CD14-positive monocyte (primary cell): ENCODE measurements around the gene TBX2. TPM values are rescaled to one million over a fixed set of nuclear protein-coding genes. Genes with fewer than 3 reads are reported as not detected.
A peak's percentile ranks its signal among the peaks of the same experiment; 100 is the strongest.
"Not testable (repeated sequence)": the region's sequence is repeated elsewhere in the genome, so short reads cannot be mapped to it uniquely, and the experiment has no call there.

ENCODE experiments used
- DNase-seq, 3 donors: peaks; one replicate each; pipeline ENCODE4 v3.0.0-alpha.2; 2011 to 2022
- H2AFZ ChIP-seq: 2 replicates; pipeline ENCODE4 v1.6.0; 2012; ENCODE audit warnings: mild to moderate bottlenecking, low read depth, low read length, inconsistent platforms; ENCODE audit not compliant: insufficient read depth, poor library complexity, severe bottlenecking
- H3K27ac ChIP-seq, 2 donors: 1 replicate in 1 of 2; 2 replicates in 1 of 2; pipeline ENCODE4 v1.5.1; 2012 to 2013; ENCODE audit warnings: low read length in 2 of 2, control low read depth in 1 of 2, inconsistent platforms in 1 of 2, low read depth in 1 of 2, mild to moderate bottlenecking in 1 of 2
- H3K27me3 ChIP-seq, 2 donors: one replicate each; pipeline versions ENCODE4 v1.6.0 to v1.6.1; 2011 to 2013; ENCODE audit warnings: low read length in 2 of 2; ENCODE audit not compliant: control insufficient read depth in 2 of 2, insufficient read depth in 2 of 2
- H3K36me3 ChIP-seq, 2 donors: replicated peaks in 1 of 2; 1 replicate in 1 of 2; 2 replicates in 1 of 2; pipeline versions ENCODE4 v1.5.1 to v1.6.1; 2012 to 2013; ENCODE audit warnings: low read length in 2 of 2, control low read depth in 1 of 2, inconsistent platforms in 1 of 2, mild to moderate bottlenecking in 1 of 2; ENCODE audit not compliant: insufficient read depth in 2 of 2, control insufficient read depth in 1 of 2
- H3K4me1 ChIP-seq, 2 donors: 1 replicate in 1 of 2; 2 replicates in 1 of 2; pipeline versions ENCODE4 v1.5.1 to v1.6.1; 2012 to 2013; ENCODE audit warnings: low read length in 2 of 2, control low read depth in 1 of 2, inconsistent platforms in 1 of 2, mild to moderate bottlenecking in 1 of 2, moderate library complexity in 1 of 2; ENCODE audit not compliant: insufficient read depth in 2 of 2, control insufficient read depth in 1 of 2
- H3K4me2 ChIP-seq: replicated peaks from 2 replicates; pipeline ENCODE3; 2012; ENCODE audit warnings: low read length, moderate library complexity, mild to moderate bottlenecking; ENCODE audit not compliant: poor library complexity, severe bottlenecking; ENCODE audit errors: extremely low read depth
- H3K4me3 ChIP-seq, 3 experiments: fragments of 200-600 bp in 1 of 3; sonication (generic) in 1 of 3; replicated peaks in 1 of 3; 1 replicate in 2 of 3; 2 replicates in 1 of 3; pipeline ENCODE4 v1.5.1; 2011 to 2013; ENCODE audit warnings: low read length in 3 of 3, mild to moderate bottlenecking in 3 of 3, control low read depth in 2 of 3, low read depth in 2 of 3, inconsistent platforms in 1 of 3, moderate library complexity in 1 of 3
- H3K79me2 ChIP-seq: 2 replicates; pipeline ENCODE4 v1.6.0; 2012; ENCODE audit warnings: mild to moderate bottlenecking, control low read depth, inconsistent platforms, low read length, moderate library complexity; ENCODE audit not compliant: insufficient read depth
- H3K9ac ChIP-seq: 2 replicates; pipeline ENCODE4 v1.6.0; 2017; ENCODE audit warnings: low read length, mild to moderate bottlenecking; ENCODE audit not compliant: insufficient read depth, poor library complexity, severe bottlenecking
- H3K9me3 ChIP-seq, 2 donors: replicated peaks in 1 of 2; 1 replicate in 1 of 2; 2 replicates in 1 of 2; pipeline versions ENCODE4 v1.5.1 to v1.6.1; 2012 to 2013; ENCODE audit warnings: low read length in 2 of 2, control low read depth in 1 of 2; ENCODE audit not compliant: control insufficient read depth in 1 of 2, insufficient read depth in 1 of 2
- H4K20me1 ChIP-seq: 2 replicates; pipeline ENCODE4 v1.6.0; 2012; ENCODE audit warnings: mild to moderate bottlenecking, low read length, control low read depth, moderate library complexity; ENCODE audit not compliant: insufficient read depth
- H3K27ac Mint-ChIP-seq, 7 donors: one replicate each; pipeline ENCODE4 v1.8.0; 2020; ENCODE audit warnings: mild to moderate bottlenecking in 7 of 7, mixed read lengths in 7 of 7, moderate library complexity in 6 of 7, inconsistent platforms in 2 of 7
- H3K27me3 Mint-ChIP-seq, 3 donors: one replicate each; pipeline ENCODE4 v1.8.0; 2021 to 2022; ENCODE audit warnings: low read depth in 3 of 3, mild to moderate bottlenecking in 3 of 3, mixed read lengths in 3 of 3, moderate library complexity in 3 of 3, inconsistent platforms in 1 of 3
- H3K36me3 Mint-ChIP-seq, 2 donors: one replicate each; pipeline ENCODE4 v1.8.0; 2020; ENCODE audit warnings: mixed read lengths in 2 of 2, inconsistent platforms in 1 of 2, mild to moderate bottlenecking in 1 of 2
- H3K4me1 Mint-ChIP-seq: one replicate; pipeline ENCODE4 v1.8.0; 2020; ENCODE audit warnings: mild to moderate bottlenecking, mixed read lengths
- H3K4me3 Mint-ChIP-seq, 2 donors: one replicate each; pipeline ENCODE4 v1.8.0; 2020; ENCODE audit warnings: mild to moderate bottlenecking in 2 of 2, mixed read lengths in 2 of 2, moderate library complexity in 1 of 2
- H3K9me3 Mint-ChIP-seq, 7 donors: one replicate each; pipeline ENCODE4 v1.8.0; 2020 to 2022; ENCODE audit warnings: mixed read lengths in 7 of 7, mild to moderate bottlenecking in 6 of 7, moderate library complexity in 6 of 7, inconsistent platforms in 2 of 7
- WGBS: methylation state at CpG from one replicate; pipeline ENCODE4 v1.1.5; 2013; ENCODE audit warnings: missing lambda C conversion rate; ENCODE audit not compliant: insufficient coverage; 5-methylcytosine and 5-hydroxymethylcytosine counted together
- intact Hi-C, 2 donors: fragments of 100-400 bp; cut with micrococcal nuclease; formaldehyde crosslinking; loops; one replicate each; pipeline versions ENCODE4 v1.15.0 to v1.15.1; 2023
- polyA plus RNA-seq, 3 donors: library from polyadenylated mRNA; depleted of rRNA in 1 of 3; unstranded in 2 of 3; stranded (reverse) in 1 of 3; fragments of 300-500 nt in 2 of 3; fragments of >200 nt in 1 of 3; fragmentation: Illumina TruSeq in 2 of 3; gene quantifications; 1 replicate in 2 of 3; 2 replicates in 1 of 3; pipeline ENCODE4 v1.2.3, GENCODE V29; 2012 to 2021
- TF ChIP-seq, protein P1 (sequence below): fragments of 200-600 bp; IDR thresholded peaks from one replicate; pipeline ENCODE4 v1.8.0; 2022; ENCODE audit warnings: antibody characterized with exemption, mild to moderate bottlenecking

TBX2 gene
- polyA plus RNA-seq, 3 donors, result 0.03 TPM; not detected in 2

DNA sequence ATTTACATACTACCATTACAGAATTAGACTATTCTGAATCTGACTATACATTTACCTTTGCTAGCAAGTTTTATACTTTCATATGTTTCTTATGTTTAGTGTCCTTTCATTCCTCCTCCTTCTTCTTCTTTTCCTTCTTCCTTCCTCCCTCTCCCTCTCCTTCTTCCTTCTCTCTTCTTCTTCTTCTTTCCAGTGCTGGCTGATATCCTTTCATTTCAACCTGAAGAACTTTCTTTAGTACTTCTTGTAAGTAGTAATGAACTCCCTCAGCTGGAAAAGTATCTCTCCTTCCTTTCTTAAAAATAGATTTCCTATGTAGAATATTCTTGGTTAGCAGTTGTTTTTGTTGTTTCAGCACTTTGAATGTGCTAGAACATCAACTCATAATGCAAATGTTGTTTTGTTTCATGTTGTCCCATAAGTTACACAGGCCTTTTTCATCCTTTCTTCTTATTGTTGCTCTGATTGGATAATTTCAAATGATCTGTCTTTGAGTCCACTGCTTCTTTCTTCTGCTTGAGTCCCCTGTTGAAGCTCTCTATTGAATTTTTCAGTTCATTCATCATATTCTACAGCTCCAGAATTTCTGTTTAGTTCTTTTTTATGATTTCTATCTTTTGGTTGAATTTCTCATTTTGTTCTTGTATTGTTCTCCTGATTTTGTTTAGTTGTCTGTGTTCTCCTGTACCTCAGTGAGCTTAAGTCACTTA, 37.5 kb downstream of the TBX2 start:
- Histone ChIP-seq H3K79me2 (no peaks in the 10 kb centered on the region), H3K9me3 (peaks cover 0 to 20% of the 10 kb centered on the region in 2 donors), H3K27ac (no peak overlapping the region), H4K20me1 (no peaks in the 10 kb centered on the region), H3K9ac (no peak overlapping the region), H3K27me3 (peaks cover 12 to 16% of the 10 kb centered on the region in 2 donors), H3K4me2 (no peak overlapping the region), H3K4me3 (no peak overlapping the region), H3K36me3 (no peaks in the 10 kb centered on the region), H3K4me1 (no peaks in the 10 kb centered on the region), H2AFZ (no peak overlapping the region)
- DNase-seq, result no peak
- Mint-ChIP-seq H3K27me3 (peaks cover 25 to 61% (median 41%) of the 10 kb centered on the region in 3 donors), H3K27ac (no peak overlapping the region), H3K36me3 (no peaks in the 10 kb centered on the region), H3K9me3 (peaks cover 4 to 24% (median 13%) of the 10 kb centered on the region in 7 donors), H3K4me1 (peaks cover 2% of the 10 kb centered on the region), H3K4me3 (peak overlapping the region in 1 of 2 donors; percentile 1)
- TF ChIP-seq, protein P1, sequence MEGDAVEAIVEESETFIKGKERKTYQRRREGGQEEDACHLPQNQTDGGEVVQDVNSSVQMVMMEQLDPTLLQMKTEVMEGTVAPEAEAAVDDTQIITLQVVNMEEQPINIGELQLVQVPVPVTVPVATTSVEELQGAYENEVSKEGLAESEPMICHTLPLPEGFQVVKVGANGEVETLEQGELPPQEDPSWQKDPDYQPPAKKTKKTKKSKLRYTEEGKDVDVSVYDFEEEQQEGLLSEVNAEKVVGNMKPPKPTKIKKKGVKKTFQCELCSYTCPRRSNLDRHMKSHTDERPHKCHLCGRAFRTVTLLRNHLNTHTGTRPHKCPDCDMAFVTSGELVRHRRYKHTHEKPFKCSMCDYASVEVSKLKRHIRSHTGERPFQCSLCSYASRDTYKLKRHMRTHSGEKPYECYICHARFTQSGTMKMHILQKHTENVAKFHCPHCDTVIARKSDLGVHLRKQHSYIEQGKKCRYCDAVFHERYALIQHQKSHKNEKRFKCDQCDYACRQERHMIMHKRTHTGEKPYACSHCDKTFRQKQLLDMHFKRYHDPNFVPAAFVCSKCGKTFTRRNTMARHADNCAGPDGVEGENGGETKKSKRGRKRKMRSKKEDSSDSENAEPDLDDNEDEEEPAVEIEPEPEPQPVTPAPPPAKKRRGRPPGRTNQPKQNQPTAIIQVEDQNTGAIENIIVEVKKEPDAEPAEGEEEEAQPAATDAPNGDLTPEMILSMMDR, result no peak
- intact Hi-C loops, result no loop called here

DNA sequence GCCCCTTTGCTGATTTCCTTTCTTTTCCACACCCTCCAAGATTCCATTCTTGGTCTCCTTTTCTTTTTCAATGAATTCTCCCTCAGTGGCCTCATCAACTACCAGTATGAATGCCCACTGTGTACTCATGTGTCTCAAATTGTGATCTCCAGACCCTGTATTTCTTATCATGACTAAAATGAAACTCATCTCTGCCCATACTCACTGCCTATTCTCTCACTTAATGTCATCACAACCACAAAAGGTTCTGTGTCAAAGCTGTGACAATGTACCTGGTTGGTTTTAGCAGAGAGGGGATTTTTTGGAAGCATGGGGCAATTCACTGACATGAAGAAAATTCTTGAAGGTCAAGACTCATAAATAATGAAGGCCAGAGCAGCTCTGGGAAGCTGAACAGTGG, 41.1 kb downstream of the TBX2 start:
- DNase-seq, result no peak
- Histone ChIP-seq H2AFZ (no peak overlapping the region), H3K4me2 (no peak overlapping the region), H3K4me1 (no peaks in the 10 kb centered on the region), H4K20me1 (no peaks in the 10 kb centered on the region), H3K36me3 (no peaks in the 10 kb centered on the region), H3K79me2 (no peaks in the 10 kb centered on the region), H3K27me3 (peaks cover 7 to 9% of the 10 kb centered on the region in 2 donors), H3K9me3 (peaks cover 0 to 20% of the 10 kb centered on the region in 2 donors), H3K4me3 (no peak overlapping the region), H3K27ac (no peak overlapping the region), H3K9ac (no peak overlapping the region)
- H3K36me3 Mint-ChIP-seq, result no peaks in the 10 kb centered on the region
- H3K4me1 Mint-ChIP-seq, result peaks cover 2% of the 10 kb centered on the region
- H3K9me3 Mint-ChIP-seq, result peaks cover 4 to 22% (median 10%) of the 10 kb centered on the region in 7 donors
- intact Hi-C loops, result no loop called here
- TF ChIP-seq, protein P1, result no peak
- H3K4me3 Mint-ChIP-seq, result no peak overlapping the region
- no peak overlapping the region for H3K27ac Mint-ChIP-seq
- H3K27me3 Mint-ChIP-seq, result peaks cover 22 to 54% (median 38%) of the 10 kb centered on the region in 3 donors

DNA sequence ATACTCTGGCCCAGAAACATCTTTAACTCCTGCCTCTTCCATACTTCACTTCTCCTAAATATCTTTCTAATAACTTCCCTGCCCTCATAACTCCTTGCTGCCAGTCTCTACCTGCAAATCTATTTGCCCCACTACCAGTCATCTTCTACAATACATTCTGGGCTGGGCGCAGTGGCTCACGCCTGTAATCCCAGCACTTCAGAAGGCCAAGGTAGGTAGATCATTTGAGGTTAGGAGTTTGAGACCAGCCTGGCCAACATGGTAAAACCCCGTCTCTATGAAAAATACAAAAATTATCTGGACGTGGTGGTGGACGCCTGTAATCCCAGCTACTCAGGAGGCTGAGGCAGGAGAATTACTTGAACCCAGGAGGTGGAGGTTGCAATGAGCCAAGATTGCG, 41.9 kb downstream of the TBX2 start:
- H4K20me1 ChIP-seq, H3K4me2 ChIP-seq, H3K27ac Mint-ChIP-seq, H3K9ac ChIP-seq, H3K27ac ChIP-seq, H3K4me3 ChIP-seq, H3K4me3 Mint-ChIP-seq, H3K4me1 ChIP-seq, H3K36me3 Mint-ChIP-seq, DNase-seq, intact Hi-C loops, H3K36me3 ChIP-seq, H3K4me1 Mint-ChIP-seq, H2AFZ ChIP-seq, H3K79me2 ChIP-seq: not testable (repeated sequence)
- peaks cover 4 to 18% (median 8%) of the 10 kb centered on the region in 7 donors for H3K9me3 Mint-ChIP-seq
- H3K27me3 Mint-ChIP-seq, result peaks cover 28 to 60% (median 38%) of the 10 kb centered on the region in 3 donors
- Histone ChIP-seq H3K9me3 (peaks cover 0 to 13% of the 10 kb centered on the region in 2 donors), H3K27me3 (peaks cover 14 to 15% of the 10 kb centered on the region in 2 donors)
- 100% methylated on average over 3 of the region's 6 CpGs for WGBS
